ENCODE data around the gene SRR.

DNA sequence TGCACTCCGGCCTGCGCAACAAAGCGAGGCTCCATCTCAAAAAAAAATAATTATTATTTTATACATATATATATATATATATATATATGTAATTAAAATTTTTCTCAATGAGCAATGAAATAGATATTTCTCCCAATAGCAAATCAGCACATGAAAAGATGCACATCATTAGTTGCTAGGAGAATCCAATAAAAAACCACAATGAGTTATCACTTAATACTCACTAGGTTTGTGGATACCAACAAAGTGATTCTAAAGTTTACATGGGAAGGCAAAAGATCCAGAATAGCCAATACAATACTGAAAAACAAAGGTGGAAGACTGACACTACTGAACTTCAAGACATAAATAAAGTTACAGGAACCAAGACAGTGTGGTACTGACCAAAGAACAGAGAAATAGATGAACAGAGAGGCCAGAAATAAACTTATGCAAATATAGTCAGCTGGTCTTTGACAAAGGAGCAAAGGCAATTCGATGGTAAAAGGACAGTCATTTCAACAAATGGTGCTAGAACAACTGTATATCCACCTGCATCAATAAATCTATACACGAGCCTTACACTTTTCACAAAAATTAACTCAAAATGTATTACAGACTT lies 13.8 kb upstream of the SRR start:
- TF ChIP-seq CEBPB (tag; IDR thresholded peaks at IDR 0.05), result no peak
- TF ChIP-seq, protein P1, sequence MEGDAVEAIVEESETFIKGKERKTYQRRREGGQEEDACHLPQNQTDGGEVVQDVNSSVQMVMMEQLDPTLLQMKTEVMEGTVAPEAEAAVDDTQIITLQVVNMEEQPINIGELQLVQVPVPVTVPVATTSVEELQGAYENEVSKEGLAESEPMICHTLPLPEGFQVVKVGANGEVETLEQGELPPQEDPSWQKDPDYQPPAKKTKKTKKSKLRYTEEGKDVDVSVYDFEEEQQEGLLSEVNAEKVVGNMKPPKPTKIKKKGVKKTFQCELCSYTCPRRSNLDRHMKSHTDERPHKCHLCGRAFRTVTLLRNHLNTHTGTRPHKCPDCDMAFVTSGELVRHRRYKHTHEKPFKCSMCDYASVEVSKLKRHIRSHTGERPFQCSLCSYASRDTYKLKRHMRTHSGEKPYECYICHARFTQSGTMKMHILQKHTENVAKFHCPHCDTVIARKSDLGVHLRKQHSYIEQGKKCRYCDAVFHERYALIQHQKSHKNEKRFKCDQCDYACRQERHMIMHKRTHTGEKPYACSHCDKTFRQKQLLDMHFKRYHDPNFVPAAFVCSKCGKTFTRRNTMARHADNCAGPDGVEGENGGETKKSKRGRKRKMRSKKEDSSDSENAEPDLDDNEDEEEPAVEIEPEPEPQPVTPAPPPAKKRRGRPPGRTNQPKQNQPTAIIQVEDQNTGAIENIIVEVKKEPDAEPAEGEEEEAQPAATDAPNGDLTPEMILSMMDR (IDR thresholded peaks at IDR 0.05 in 2 of 3, conservative IDR thresholded peaks at IDR 0.05 in 1 of 3; ENCODE audit: insufficient read depth in 2 of 3, low read depth in 1 of 3, low read length in 3 of 3), result no peak
- TF ChIP-seq ZNF274 (IDR thresholded peaks at IDR 0.05; ENCODE audit: borderline replicate concordance, low read depth, low read length), result no peak
- TF ChIP-seq NFYB (IDR thresholded peaks at IDR 0.05; ENCODE audit: extremely low read depth, insufficient read length), result no peak
- TF ChIP-seq SREBF2 (CRISPR knock-in tag; IDR thresholded peaks at IDR 0.05), result no peak
- TF ChIP-seq, protein P2, sequence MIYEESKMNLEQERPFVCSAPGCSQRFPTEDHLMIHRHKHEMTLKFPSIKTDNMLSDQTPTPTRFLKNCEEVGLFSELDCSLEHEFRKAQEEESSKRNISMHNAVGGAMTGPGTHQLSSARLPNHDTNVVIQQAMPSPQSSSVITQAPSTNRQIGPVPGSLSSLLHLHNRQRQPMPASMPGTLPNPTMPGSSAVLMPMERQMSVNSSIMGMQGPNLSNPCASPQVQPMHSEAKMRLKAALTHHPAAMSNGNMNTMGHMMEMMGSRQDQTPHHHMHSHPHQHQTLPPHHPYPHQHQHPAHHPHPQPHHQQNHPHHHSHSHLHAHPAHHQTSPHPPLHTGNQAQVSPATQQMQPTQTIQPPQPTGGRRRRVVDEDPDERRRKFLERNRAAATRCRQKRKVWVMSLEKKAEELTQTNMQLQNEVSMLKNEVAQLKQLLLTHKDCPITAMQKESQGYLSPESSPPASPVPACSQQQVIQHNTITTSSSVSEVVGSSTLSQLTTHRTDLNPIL (CRISPR knock-in tag; IDR thresholded peaks at IDR 0.05), result no peak
- TF ChIP-seq, protein P3, sequence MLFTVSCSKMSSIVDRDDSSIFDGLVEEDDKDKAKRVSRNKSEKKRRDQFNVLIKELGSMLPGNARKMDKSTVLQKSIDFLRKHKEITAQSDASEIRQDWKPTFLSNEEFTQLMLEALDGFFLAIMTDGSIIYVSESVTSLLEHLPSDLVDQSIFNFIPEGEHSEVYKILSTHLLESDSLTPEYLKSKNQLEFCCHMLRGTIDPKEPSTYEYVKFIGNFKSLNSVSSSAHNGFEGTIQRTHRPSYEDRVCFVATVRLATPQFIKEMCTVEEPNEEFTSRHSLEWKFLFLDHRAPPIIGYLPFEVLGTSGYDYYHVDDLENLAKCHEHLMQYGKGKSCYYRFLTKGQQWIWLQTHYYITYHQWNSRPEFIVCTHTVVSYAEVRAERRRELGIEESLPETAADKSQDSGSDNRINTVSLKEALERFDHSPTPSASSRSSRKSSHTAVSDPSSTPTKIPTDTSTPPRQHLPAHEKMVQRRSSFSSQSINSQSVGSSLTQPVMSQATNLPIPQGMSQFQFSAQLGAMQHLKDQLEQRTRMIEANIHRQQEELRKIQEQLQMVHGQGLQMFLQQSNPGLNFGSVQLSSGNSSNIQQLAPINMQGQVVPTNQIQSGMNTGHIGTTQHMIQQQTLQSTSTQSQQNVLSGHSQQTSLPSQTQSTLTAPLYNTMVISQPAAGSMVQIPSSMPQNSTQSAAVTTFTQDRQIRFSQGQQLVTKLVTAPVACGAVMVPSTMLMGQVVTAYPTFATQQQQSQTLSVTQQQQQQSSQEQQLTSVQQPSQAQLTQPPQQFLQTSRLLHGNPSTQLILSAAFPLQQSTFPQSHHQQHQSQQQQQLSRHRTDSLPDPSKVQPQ (CRISPR knock-in tag; IDR thresholded peaks at IDR 0.05; ENCODE audit: borderline replicate concordance), result no peak
- TF ChIP-seq, protein P4, sequence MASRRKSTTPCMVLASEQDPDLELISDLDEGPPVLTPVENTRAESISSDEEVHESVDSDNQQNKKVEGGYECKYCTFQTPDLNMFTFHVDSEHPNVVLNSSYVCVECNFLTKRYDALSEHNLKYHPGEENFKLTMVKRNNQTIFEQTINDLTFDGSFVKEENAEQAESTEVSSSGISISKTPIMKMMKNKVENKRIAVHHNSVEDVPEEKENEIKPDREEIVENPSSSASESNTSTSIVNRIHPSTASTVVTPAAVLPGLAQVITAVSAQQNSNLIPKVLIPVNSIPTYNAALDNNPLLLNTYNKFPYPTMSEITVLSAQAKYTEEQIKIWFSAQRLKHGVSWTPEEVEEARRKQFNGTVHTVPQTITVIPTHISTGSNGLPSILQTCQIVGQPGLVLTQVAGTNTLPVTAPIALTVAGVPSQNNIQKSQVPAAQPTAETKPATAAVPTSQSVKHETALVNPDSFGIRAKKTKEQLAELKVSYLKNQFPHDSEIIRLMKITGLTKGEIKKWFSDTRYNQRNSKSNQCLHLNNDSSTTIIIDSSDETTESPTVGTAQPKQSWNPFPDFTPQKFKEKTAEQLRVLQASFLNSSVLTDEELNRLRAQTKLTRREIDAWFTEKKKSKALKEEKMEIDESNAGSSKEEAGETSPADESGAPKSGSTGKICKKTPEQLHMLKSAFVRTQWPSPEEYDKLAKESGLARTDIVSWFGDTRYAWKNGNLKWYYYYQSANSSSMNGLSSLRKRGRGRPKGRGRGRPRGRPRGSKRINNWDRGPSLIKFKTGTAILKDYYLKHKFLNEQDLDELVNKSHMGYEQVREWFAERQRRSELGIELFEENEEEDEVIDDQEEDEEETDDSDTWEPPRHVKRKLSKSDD (conservative IDR thresholded peaks at IDR 0.05; ENCODE audit: low read length), result no peak
- no peak for TF ChIP-seq NONO (IDR thresholded peaks at IDR 0.05; ENCODE audit: low read depth in 2 of 2, low read length in 1 of 2)
- TF ChIP-seq PHF8 (IDR thresholded peaks at IDR 0.05; ENCODE audit: borderline replicate concordance, low read length), result no peak
- TF ChIP-seq CHD1 (IDR thresholded peaks at IDR 0.05; ENCODE audit: low read length), result no peak
- no peak for TF ChIP-seq MAZ (CRISPR knock-in tag; conservative IDR thresholded peaks at IDR 0.05 in 1 of 2, IDR thresholded peaks at IDR 0.05 in 1 of 2)
- TF ChIP-seq, protein P5, sequence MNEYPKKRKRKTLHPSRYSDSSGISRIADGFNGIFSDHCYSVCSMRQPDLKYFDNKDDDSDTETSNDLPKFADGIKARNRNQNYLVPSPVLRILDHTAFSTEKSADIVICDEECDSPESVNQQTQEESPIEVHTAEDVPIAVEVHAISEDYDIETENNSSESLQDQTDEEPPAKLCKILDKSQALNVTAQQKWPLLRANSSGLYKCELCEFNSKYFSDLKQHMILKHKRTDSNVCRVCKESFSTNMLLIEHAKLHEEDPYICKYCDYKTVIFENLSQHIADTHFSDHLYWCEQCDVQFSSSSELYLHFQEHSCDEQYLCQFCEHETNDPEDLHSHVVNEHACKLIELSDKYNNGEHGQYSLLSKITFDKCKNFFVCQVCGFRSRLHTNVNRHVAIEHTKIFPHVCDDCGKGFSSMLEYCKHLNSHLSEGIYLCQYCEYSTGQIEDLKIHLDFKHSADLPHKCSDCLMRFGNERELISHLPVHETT (CRISPR knock-in tag; conservative IDR thresholded peaks at IDR 0.05 in 1 of 2, IDR thresholded peaks at IDR 0.05 in 1 of 2), result no peak
